Smooth muscle cell (in vitro differentiated cells): ENCODE results near the gene UTS2. TPM values are rescaled to one million over a fixed set of nuclear protein-coding genes. Genes with fewer than 3 reads are reported as not detected.

Source experiments
- DNase-seq: peaks from one replicate; lab custom pipeline; 2025; ENCODE audit not compliant: unreplicated experiment; lab: John Stamatoyannopoulos, UW
- H2AFZ ChIP-seq: fragments of 200-600 bp; sonication (generic); 2 replicates; pipeline ENCODE4 v1.6.0; 2016; ENCODE audit warnings: antibody characterized with exemption, low read depth, mild to moderate bottlenecking
- H3F3A ChIP-seq: fragments of 200-600 bp; sonication (generic); 2 replicates; pipeline ENCODE4 v1.6.0; 2017; ENCODE audit warnings: antibody characterized with exemption, low read depth
- H3K27ac ChIP-seq: fragments of 200-600 bp; sonication (generic); 2 replicates; pipeline ENCODE4 v1.5.1; 2016; ENCODE audit warnings: low read depth, mild to moderate bottlenecking
- H3K27me3 ChIP-seq: fragments of 200-600 bp; sonication (generic); 2 replicates; pipeline ENCODE4 v1.6.1; 2016; ENCODE audit warnings: low read depth, mild to moderate bottlenecking
- H3K36me3 ChIP-seq: fragments of 200-600 bp; sonication (generic); 2 replicates; pipeline ENCODE4 v1.5.1; 2016; ENCODE audit warnings: low read depth
- H3K4me1 ChIP-seq: fragments of 200-600 bp; sonication (generic); 2 replicates; pipeline ENCODE4 v1.5.1; 2016; ENCODE audit warnings: low read depth
- H3K4me2 ChIP-seq: fragments of 200-600 bp; sonication (generic); 2 replicates; pipeline ENCODE4 v1.6.0; 2016; ENCODE audit warnings: mild to moderate bottlenecking
- H3K4me3 ChIP-seq: fragments of 200-600 bp; sonication (generic); 2 replicates; pipeline ENCODE4 v1.5.1; 2016; ENCODE audit warnings: mild to moderate bottlenecking
- H3K79me2 ChIP-seq: fragments of 200-600 bp; sonication (generic); 2 replicates; pipeline ENCODE4 v1.6.0; 2016; ENCODE audit warnings: low read depth, mild to moderate bottlenecking
- H3K9ac ChIP-seq: fragments of 200-600 bp; sonication (generic); 2 replicates; pipeline ENCODE4 v1.6.0; 2016; ENCODE audit warnings: low read depth
- H3K9me3 ChIP-seq: fragments of 200-600 bp; sonication (generic); replicated peaks from 2 replicates; pipeline ENCODE4 v1.5.1; 2016; ENCODE audit warnings: low read depth
- H4K20me1 ChIP-seq: fragments of 200-600 bp; sonication (generic); 2 replicates; pipeline ENCODE4 v1.6.0; 2016; ENCODE audit warnings: low read depth
- WGBS: methylation state at CpG from one replicate; pipeline ENCODE4 v1.1.7; 2016; ENCODE audit warnings: low lambda C conversion rate; 5-methylcytosine and 5-hydroxymethylcytosine counted together
- polyA plus RNA-seq: library from polyadenylated mRNA; unstranded; fragments of >200 nt; fragmentation: Nextera tagmentation; extraction: Ambion mirVana; gene quantifications from 2 replicates; pipeline ENCODE4 v1.2.1, GENCODE V29; 2016
- total RNA-seq: library from RNA; depleted of rRNA; stranded (reverse); fragments of >200 nt; gene quantifications from 2 replicates; pipeline ENCODE4 v1.2.3, GENCODE V29; 2014
- TF ChIP-seq, protein P1 (sequence below): fragments of 200-600 bp; sonication (generic); IDR thresholded peaks from 2 replicates; pipeline ENCODE4 v1.5.1; 2017; ENCODE audit warnings: borderline replicate concordance, mild to moderate bottlenecking, antibody characterized with exemption; ENCODE audit not compliant: insufficient read depth, poor library complexity, severe bottlenecking

UTS2 gene
- total and polyA plus RNA-seq, 2 experiments from 2014 or later, result not detected

DNA sequence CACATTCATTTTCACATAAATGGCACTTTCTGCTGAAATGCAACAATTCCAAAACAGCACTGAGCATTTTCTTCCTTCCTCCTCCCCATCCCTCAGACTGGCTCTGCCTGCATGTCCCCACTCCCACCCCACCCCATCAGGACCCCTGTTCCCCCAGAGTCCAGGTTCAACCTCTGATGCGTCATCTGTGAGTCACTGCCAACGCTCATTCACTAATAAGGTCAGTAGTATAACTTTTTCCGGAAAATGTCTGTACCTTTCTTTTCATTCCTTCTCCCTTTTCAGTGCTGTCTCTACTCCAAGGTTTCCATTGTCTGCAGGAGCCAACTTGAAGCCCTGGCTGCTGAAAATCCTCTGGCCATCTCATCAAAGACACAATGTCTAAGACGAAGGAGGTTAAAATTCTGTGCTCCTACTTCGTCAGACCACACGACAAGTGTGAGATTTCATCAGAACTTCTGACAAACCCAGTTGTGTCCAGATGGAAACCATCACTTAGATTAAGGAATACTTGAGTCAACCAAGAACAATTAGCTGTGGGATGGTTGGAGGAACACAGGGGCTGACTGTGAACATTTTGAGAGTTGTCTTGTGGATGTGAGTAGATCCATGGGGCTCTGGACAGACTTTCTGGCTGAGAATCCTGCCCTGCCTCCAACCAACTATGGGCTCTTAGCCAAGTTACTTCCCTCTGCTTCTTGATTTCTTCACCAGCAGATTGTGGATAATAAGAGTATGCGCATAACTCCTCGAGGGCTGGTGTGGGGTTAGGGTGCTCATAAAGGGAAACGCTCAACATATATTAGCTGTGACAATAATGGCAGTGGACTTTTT is 35.6 kb upstream of the UTS2 start:
- Histone ChIP-seq H3K27me3 (no peaks in the 10 kb centered on the region), H3K9ac (no peak overlapping the region), H4K20me1 (no peaks in the 10 kb centered on the region), H3K9me3 (no peaks in the 10 kb centered on the region), H2AFZ (no peak overlapping the region), H3K27ac (no peak overlapping the region), H3K4me3 (no peak overlapping the region), H3F3A (no peaks in the 10 kb centered on the region), H3K4me2 (no peak overlapping the region), H3K36me3 (no peaks in the 10 kb centered on the region), H3K79me2 (no peaks in the 10 kb centered on the region), H3K4me1 (no peaks in the 10 kb centered on the region)
- DNase-seq, result no peak
- TF ChIP-seq, protein P1, sequence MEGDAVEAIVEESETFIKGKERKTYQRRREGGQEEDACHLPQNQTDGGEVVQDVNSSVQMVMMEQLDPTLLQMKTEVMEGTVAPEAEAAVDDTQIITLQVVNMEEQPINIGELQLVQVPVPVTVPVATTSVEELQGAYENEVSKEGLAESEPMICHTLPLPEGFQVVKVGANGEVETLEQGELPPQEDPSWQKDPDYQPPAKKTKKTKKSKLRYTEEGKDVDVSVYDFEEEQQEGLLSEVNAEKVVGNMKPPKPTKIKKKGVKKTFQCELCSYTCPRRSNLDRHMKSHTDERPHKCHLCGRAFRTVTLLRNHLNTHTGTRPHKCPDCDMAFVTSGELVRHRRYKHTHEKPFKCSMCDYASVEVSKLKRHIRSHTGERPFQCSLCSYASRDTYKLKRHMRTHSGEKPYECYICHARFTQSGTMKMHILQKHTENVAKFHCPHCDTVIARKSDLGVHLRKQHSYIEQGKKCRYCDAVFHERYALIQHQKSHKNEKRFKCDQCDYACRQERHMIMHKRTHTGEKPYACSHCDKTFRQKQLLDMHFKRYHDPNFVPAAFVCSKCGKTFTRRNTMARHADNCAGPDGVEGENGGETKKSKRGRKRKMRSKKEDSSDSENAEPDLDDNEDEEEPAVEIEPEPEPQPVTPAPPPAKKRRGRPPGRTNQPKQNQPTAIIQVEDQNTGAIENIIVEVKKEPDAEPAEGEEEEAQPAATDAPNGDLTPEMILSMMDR, result no peak
- WGBS, result 85% methylated on average over 9 of the region's 9 CpGs

DNA sequence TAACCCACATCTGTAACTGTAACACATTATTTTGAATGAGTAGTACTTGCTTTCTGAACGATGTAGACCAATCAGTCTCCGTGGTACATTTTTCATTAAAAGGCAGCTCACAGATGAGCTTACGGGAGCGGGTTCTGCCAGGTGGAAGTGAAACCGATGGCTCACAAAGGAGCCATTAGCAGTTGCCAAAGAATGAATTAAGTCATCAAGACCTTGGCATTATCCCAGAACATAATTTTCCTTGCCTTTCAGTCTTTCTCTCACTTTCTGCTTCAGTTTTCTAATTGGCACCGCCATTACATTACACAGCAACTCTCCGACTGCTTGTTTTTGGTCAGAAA is 33.5 kb upstream of the UTS2 start:
- Histone ChIP-seq H3K9ac (no peak overlapping the region), H3K9me3 (no peaks in the 10 kb centered on the region), H3K27ac (no peak overlapping the region), H3K4me3 (no peak overlapping the region), H3K36me3 (no peaks in the 10 kb centered on the region), H2AFZ (no peak overlapping the region), H3F3A (no peaks in the 10 kb centered on the region), H3K79me2 (no peaks in the 10 kb centered on the region), H3K4me1 (no peaks in the 10 kb centered on the region), H4K20me1 (no peaks in the 10 kb centered on the region), H3K27me3 (no peaks in the 10 kb centered on the region), H3K4me2 (no peak overlapping the region)
- no peak for DNase-seq
- TF ChIP-seq, protein P1, result no peak
- WGBS, result 91% methylated on average over 7 of the region's 7 CpGs

DNA sequence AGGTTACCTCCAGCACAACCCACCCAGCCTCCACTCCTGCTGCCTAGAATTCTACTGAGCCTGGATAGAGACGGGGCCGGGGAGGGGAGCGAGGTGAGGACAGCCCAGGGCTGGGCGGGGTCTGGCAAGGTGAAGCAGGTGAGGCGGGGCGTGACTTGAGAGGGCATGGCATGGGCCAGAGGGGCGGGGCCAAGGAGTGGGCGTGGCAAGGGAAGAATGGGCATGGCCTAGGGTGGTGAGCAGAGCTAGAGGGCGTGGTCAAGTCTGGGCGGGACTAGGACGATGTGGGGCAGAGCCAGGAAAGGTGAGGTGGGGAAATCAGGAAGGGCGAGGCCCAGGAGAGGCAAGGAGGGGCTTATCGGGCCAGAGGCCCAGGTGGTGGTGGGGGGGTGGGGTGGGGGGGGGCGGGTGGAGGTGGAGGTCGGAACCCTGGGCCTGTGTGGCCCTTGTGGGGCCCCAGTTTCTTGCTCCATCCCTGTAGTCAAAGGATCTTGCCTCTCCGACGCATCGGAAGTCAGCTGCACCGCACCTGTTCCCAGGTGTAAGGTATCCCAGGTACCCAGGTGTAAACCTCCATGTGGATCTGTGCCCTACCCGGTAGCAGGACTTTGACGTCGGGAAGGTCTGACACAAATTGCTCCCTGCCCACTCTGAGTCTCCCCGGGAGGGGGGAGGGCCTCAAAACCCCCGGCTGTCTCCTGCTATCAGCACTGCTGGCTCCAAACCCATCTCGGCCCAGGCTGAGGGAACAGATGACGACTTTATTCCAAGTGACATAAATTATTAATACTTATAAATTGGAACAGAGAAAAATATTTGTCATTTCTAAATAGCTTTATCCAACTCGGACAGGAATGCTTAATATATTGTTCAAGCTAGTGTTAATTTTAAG is 32.9 kb upstream of the UTS2 start:
- no peak overlapping the region for H3K4me3 ChIP-seq
- H3K79me2 ChIP-seq, result no peaks in the 10 kb centered on the region
- no peaks in the 10 kb centered on the region for H4K20me1 ChIP-seq
- WGBS, result 54% methylated on average over 20 of the region's 27 CpGs
- no peak overlapping the region for H3K27ac ChIP-seq
- no peak overlapping the region for H3K4me2 ChIP-seq
- no peaks in the 10 kb centered on the region for H3K9me3 ChIP-seq
- no peaks in the 10 kb centered on the region for H3K36me3 ChIP-seq
- H3F3A ChIP-seq, result no peaks in the 10 kb centered on the region
- DNase-seq, result no peak
- no peak overlapping the region for H3K9ac ChIP-seq
- TF ChIP-seq, protein P1, result no peak
- H2AFZ ChIP-seq, result no peak overlapping the region
- no peaks in the 10 kb centered on the region for H3K27me3 ChIP-seq
- H3K4me1 ChIP-seq, result no peaks in the 10 kb centered on the region
